HG02870 (cell line): ENCODE results near the gene ADA.
A peak's percentile ranks its signal among the peaks of the same experiment; 100 is the strongest.
"Not testable (repeated sequence)": the region's sequence is repeated elsewhere in the genome, so short reads cannot be mapped to it uniquely, and the experiment has no call there.

ENCODE experiments used
- ATAC-seq: cut with Tn5 transposase; IDR thresholded peaks from one replicate; pipeline ENCODE4 v1.9.1; 2021; ENCODE audit warnings: mild to moderate bottlenecking, moderate library complexity; ENCODE audit not compliant: unreplicated experiment

Gene ADA

GRCh38 chr20:44601236-44601671 lies 50.2 kb downstream of the ADA start:
- ATAC-seq, result no peak

GRCh38 chr20:44600758-44601201 lies 50.7 kb downstream of the ADA start:
- no peak for ATAC-seq

GRCh38 chr20:44600301-44600700 lies 51.2 kb downstream of the ADA start:
- no peak for ATAC-seq

- no peak for ATAC-seq
Observed at GRCh38 chr20:44599715-44600114, 51.8 kb downstream of the ADA start.

- ATAC-seq, result peak; percentile 53
Observed at GRCh38 chr20:44598423-44599305, 52.8 kb downstream of the ADA start.

- ATAC-seq, result no peak
Observed at GRCh38 chr20:44597930-44598329, 53.6 kb downstream of the ADA start.

GRCh38 chr20:44597516-44597915 lies 54.0 kb downstream of the ADA start:
- no peak for ATAC-seq

- no peak for ATAC-seq
Observed at GRCh38 chr20:44596876-44597275, 54.6 kb downstream of the ADA start.

GRCh38 chr20:44596010-44596409 lies 55.5 kb downstream of the ADA start:
- no peak for ATAC-seq

- ATAC-seq, result no peak
Observed at GRCh38 chr20:44594730-44595129, 56.8 kb downstream of the ADA start.

- ATAC-seq, result no peak
Observed at GRCh38 chr20:44593751-44594150, 57.7 kb downstream of the ADA start.

- ATAC-seq, result no peak
Observed at GRCh38 chr20:44592366-44592765, 59.1 kb downstream of the ADA start.

GRCh38 chr20:44590980-44591778 lies 60.3 kb downstream of the ADA start:
- ATAC-seq, result no peak

- no peak for ATAC-seq
Observed at GRCh38 chr20:44589537-44589936, 62.0 kb downstream of the ADA start.

GRCh38 chr20:44588321-44588720 lies 63.2 kb downstream of the ADA start:
- ATAC-seq, result not testable (repeated sequence)

- no peak for ATAC-seq
Observed at GRCh38 chr20:44587035-44587980, 64.2 kb downstream of the ADA start.

- peak; percentile 41 for ATAC-seq
Observed at GRCh38 chr20:44586289-44586911, 65.1 kb downstream of the ADA start.

GRCh38 chr20:44585057-44585963 lies 66.2 kb downstream of the ADA start:
- ATAC-seq, result peak; percentile 37

GRCh38 chr20:44584162-44584561 lies 67.3 kb downstream of the ADA start:
- no peak for ATAC-seq
